ENCODE results near the gene SRP14. TPM values are rescaled to one million over a fixed set of nuclear protein-coding genes. Genes with fewer than 3 reads are reported as not detected.
A peak's percentile ranks its signal among the peaks of the same experiment; 100 is the strongest.

SRP14 gene
- total RNA-seq, 4 donors from 2014 or later: 327 to 576 (median 408) TPM

DNA sequence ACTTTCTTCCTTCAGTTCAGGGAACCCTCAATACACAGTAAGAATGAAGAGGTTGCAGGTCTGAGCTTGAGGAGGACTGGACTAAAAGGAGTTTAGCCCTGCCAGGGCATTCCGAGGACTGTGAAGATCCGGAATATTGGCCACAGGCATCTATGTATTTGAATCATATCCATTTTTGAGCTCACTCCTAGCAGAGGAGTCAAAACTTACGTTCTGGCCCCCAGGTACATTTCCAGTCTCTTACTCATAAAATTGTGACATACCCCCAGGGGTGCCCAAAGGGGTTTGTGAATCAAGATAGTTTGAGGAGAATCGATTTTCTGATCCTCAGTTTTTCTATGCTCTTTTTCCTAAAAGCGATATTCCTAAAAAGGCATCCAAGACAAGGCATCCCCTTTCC, 27.6 kb upstream of the SRP14 start:
- DNase-seq: no peak
- H3K27me3 ChIP-seq: no peaks in the 10 kb centered on the region
- H3K9me3 ChIP-seq: no peaks in the 10 kb centered on the region
- TF ChIP-seq POLR2A (IDR thresholded peaks at IDR 0.05): no peak
- TF ChIP-seq, protein P1, sequence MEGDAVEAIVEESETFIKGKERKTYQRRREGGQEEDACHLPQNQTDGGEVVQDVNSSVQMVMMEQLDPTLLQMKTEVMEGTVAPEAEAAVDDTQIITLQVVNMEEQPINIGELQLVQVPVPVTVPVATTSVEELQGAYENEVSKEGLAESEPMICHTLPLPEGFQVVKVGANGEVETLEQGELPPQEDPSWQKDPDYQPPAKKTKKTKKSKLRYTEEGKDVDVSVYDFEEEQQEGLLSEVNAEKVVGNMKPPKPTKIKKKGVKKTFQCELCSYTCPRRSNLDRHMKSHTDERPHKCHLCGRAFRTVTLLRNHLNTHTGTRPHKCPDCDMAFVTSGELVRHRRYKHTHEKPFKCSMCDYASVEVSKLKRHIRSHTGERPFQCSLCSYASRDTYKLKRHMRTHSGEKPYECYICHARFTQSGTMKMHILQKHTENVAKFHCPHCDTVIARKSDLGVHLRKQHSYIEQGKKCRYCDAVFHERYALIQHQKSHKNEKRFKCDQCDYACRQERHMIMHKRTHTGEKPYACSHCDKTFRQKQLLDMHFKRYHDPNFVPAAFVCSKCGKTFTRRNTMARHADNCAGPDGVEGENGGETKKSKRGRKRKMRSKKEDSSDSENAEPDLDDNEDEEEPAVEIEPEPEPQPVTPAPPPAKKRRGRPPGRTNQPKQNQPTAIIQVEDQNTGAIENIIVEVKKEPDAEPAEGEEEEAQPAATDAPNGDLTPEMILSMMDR (IDR thresholded peaks at IDR 0.05): no peak
- H3K36me3 ChIP-seq: no peaks in the 10 kb centered on the region
- no peak overlapping the region for H3K4me3 ChIP-seq (replicated peaks in 1 of 3)
- peaks cover 49 to 51% of the 10 kb centered on the region in 2 donors for H3K4me1 ChIP-seq
- WGBS, 2 donors: 84 to 96% methylated on average over 5 of the region's 5 CpGs
- H3K27ac ChIP-seq: peak overlapping the region in 2 of 3 donors; percentile 25 to 94
- intact Hi-C loops (cut with DNase I): no loop called here

DNA sequence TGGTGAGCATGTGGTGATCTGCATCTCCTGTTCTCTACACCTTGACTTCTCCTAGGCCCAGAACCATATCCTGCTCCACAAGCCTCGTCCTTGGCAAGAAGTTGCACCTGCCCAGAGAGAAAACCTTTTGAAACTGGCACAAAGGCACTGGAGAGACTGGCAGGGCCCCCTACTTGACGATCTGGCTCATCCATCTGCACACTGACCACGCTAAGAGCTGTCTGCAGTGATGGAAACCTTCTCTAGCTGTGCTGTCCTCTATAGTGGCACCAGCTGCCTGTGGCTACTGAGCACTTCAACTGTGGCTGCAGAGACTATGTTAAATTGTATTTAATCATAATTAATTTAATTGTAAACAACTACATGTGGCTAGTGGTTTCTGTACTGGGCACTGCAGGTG, 26.2 kb upstream of the SRP14 start:
- Histone ChIP-seq H3K9me3 (no peaks in the 10 kb centered on the region), H3K4me3 (replicated peaks in 1 of 3) (no peak overlapping the region), H3K27ac (peak overlapping the region in 1 of 3 donors; percentile 8), H3K27me3 (no peaks in the 10 kb centered on the region), H3K4me1 (peaks cover 46% of the 10 kb centered on the region in 2 donors), H3K36me3 (no peaks in the 10 kb centered on the region)
- intact Hi-C loops (cut with DNase I): no loop called here
- TF ChIP-seq, protein P1 (IDR thresholded peaks at IDR 0.05): no peak
- TF ChIP-seq POLR2A (IDR thresholded peaks at IDR 0.05): no peak
- 64 to 80% methylated on average over 3 of the region's 3 CpGs for WGBS, 2 donors
- no peak for DNase-seq

DNA sequence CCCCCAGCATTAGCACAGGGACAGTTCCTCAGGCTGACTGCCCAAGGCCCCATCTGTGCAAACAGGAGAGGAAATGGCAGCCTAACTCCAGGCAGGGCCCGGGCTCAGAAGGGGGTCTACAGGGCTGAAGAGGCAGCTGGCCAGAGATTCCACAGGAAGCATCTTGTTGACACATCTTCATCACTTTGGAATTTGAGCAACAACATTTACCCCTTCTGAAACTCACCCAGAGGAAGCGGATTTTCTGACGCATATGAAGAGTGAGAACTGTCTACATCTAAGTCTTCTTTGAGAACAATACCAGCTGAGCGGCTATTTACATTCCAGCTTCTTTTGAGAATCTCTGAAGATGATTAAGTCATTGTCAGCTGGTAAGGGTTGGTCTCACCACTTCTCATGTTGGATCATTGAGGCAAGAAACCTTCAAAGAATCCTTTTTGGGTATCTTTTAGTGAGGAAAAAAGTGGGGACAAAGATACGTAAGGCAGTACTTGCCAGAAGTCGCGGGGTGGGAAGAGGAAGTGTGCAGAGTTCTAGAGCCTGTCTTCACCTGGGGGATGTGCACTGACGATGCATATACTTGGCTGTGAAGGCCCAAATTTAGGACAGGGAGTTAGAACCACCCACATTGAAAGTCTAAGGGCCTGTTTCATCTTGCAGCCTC, 25.4 kb upstream of the SRP14 start:
- intact Hi-C loops (cut with DNase I): no loop called here
- peaks cover 37 to 38% of the 10 kb centered on the region in 2 donors for H3K4me1 ChIP-seq
- no peaks in the 10 kb centered on the region for H3K36me3 ChIP-seq
- H3K27ac ChIP-seq: peak overlapping the region in 2 of 3 donors; percentile 48 to 63
- H3K27me3 ChIP-seq: no peaks in the 10 kb centered on the region
- H3K4me3 ChIP-seq (replicated peaks in 1 of 3): no peak overlapping the region
- whole genome bisulfite sequencing, 2 donors: 86 to 93% methylated on average over 8 of the region's 8 CpGs
- no peaks in the 10 kb centered on the region for H3K9me3 ChIP-seq
- no peak for DNase-seq
- TF ChIP-seq POLR2A (IDR thresholded peaks at IDR 0.05): no peak
- TF ChIP-seq, protein P1 (IDR thresholded peaks at IDR 0.05): no peak

DNA sequence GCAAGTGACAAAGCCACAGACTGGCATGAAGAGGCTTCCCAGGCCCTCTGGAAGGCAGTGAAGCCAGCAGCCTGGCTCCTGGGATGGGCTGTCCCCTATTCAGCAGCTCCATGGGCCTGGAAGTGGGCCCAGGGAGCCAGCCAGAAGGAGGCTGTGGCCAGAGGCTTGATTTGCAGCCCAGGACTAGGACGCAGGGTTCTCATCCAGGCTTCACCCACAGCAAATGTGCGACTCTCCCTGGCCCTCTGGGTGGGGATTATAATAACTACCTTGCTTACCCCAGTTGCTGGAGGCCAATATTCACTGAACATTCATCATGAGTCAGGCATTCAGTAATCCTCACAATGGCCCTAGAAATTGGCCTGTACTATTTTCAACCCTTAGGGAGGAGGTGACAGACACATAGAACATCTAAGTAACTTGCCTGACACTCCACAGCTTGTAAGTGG, 24.6 kb upstream of the SRP14 start:
- Histone ChIP-seq H3K27ac (peak overlapping the region; percentile 40 to 63 (median 48)), H3K4me3 (replicated peaks in 1 of 3) (no peak overlapping the region), H3K36me3 (no peaks in the 10 kb centered on the region), H3K27me3 (no peaks in the 10 kb centered on the region), H3K4me1 (peaks cover 30% of the 10 kb centered on the region in 2 donors), H3K9me3 (no peaks in the 10 kb centered on the region)
- intact Hi-C loops (cut with DNase I): no loop called here
- WGBS, 2 donors: 45 to 75% methylated on average over 2 of the region's 2 CpGs
- TF ChIP-seq, protein P1 (IDR thresholded peaks at IDR 0.05): no peak
- no peak for TF ChIP-seq POLR2A (IDR thresholded peaks at IDR 0.05)
- DNase-seq: peak; percentile 50 to 56

DNA sequence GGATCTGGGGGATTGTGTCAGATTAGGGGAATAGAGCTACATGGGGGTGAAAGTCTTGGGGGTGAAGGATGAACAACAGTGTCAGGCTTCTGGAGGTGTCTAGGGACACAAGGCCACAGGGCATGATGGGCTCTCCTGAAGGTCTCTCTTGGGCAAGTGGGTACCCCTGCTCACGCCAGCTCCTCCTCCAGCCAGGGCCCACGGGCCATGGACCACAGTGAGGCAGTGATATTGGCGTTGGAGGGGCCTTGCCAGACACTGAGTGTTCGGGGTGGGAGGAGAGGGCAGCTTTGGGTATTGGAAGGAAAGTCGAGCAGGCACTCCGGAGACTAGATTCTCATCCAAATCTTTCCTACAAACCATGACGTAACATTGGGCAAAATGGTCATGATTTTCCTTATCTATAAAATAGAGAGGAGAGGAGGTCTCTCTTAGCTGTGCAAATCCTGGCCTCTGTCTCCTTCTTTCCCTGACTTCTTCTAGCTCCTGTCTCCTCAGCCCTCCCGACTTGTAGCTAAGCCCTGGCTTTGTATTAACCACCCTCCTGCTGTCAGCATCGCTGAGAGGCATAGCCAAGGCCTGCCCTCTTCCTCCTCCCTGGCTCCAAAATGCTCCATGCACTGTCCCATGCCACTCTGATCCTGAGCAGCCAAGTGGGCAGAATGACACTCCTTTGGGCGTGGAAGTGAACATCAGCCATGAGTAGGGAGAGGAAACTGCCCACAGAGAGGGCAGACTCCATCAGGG, 24.0 kb upstream of the SRP14 start:
- H3K4me3 ChIP-seq (replicated peaks in 1 of 3): no peak overlapping the region
- H3K36me3 ChIP-seq: no peaks in the 10 kb centered on the region
- no peaks in the 10 kb centered on the region for H3K27me3 ChIP-seq
- TF ChIP-seq, protein P1 (IDR thresholded peaks at IDR 0.05): no peak
- no peak for TF ChIP-seq POLR2A (IDR thresholded peaks at IDR 0.05)
- no peak for DNase-seq
- peaks cover 24 to 25% of the 10 kb centered on the region in 2 donors for H3K4me1 ChIP-seq
- peak overlapping the region; percentile 40 to 63 (median 48) for H3K27ac ChIP-seq
- WGBS, 2 donors: 82 to 87% methylated on average over 9 to 10 of the region's 10 CpGs
- no peaks in the 10 kb centered on the region for H3K9me3 ChIP-seq
- intact Hi-C loops (cut with DNase I): no loop called here
